ENCODE results near the gene COPS7A.
"Not testable (repeated sequence)": the region's sequence is repeated elsewhere in the genome, so short reads cannot be mapped to it uniquely, and the experiment has no call there.

The COPS7A gene

GRCh38 chr12:6703631-6704030, 20.2 kb upstream of the COPS7A start:
- DNase-seq: no peak

- DNase-seq: not testable (repeated sequence)
Observed at GRCh38 chr12:6708351-6708750, 15.5 kb upstream of the COPS7A start.

- no peak for DNase-seq
Observed at GRCh38 chr12:6708960-6709394, 14.9 kb upstream of the COPS7A start.

DNA sequence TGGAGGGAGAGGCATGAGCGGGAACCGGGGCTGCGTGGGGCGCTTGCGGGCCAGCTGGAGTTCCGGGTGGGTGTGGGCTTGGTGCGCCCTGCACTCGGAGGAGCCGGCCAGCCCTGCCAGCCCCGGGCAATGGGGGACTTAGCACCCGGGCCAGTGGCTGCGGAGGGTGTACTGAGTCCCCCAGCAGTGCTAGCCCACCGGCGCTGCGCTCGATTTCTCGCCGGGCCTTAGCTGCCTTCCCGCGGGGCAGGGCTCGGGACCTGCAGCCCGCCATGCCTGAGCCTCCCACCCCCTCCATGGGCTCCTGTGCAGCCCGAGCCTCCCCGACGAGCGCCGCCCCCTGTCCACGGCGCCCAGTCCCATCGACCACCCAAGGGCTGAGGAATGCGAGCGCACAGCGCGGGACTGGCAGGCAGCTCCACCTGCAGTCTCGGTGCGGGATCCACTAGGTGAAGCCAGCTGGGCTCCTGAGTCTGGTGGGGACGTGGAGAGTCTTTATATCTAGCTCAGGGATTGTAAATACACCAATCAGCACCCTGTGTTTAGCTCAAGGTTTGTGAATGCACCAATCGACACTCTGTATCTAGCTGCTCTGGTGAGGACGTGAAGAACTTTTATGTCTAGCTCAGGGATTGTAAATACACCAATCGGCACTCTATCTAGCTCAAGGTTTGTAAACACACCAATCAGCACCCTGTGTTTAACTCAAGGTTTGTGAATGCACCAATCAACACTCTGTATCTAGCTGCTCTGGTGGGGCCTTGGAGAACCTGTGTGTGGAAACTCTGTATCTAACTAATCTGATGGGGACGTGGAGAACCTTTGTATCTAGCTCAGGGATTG, 7.6 kb upstream of the COPS7A start:
- DNase-seq: not testable (repeated sequence)

DNA sequence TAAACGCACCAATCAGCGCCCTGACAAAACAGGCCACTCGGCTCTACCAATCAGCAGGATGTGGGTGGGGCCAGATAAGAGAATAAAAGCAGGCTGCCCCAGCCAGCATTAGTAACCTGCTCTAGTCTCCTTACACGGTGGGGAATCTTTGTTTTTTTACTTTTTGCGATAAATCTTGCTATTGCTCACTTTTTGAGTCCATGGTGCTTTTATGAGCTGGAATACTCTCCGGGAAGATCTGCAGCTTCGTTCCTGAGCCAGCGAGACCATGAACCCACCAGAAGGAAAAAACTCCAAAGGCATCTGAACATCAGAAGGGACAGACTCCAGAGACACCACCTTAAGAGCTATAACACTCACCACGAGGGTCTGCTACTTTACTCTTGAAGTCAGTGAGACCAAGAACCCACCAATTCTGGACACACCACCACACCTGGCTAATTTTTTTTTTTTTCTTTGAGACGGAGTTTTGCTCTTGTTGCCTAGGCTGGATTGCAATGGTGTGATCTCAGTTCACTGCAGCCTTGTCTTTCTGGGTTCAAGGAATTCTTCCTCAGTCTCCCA, 6.9 kb upstream of the COPS7A start:
- no peak for DNase-seq

GRCh38 chr12:6722863-6723262, 983 bp upstream of the COPS7A start:
- no peak for DNase-seq

DNA sequence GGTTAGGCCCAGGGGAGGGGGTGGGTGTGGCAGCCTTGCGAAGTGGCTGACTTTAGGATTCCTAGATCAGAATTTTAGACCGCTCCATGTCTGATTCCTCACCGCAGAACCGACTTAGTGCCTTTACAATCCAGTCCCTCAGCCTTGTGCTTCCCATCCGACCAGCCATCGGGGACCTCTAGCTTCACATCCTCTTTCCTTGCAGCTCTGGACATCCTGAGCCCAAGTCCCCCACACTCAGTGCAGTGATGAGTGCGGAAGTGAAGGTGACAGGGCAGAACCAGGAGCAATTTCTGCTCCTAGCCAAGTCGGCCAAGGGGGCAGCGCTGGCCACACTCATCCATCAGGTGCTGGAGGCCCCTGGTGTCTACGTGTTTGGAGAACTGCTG, 557 bp downstream of the COPS7A start:
- DNase-seq: no peak

GRCh38 chr12:6725350-6725749, 1.5 kb downstream of the COPS7A start:
- no peak for DNase-seq

DNA sequence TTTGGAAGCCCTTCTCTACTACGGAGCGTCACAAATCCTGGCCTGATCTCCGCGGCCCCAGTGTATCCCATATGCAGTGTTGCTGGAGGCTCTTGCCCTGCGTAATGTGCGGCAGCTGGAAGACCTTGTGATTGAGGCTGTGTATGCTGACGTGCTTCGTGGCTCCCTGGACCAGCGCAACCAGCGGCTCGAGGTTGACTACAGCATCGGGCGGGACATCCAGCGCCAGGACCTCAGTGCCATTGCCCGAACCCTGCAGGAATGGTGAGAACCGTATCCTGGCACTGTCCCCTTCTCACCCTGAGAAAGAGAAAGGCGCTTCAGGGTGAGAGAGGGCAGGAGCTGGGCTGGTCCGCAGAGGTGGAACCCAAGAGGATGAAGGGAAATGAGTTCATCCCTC, 5.3 kb downstream of the COPS7A start:
- no peak for DNase-seq

DNA sequence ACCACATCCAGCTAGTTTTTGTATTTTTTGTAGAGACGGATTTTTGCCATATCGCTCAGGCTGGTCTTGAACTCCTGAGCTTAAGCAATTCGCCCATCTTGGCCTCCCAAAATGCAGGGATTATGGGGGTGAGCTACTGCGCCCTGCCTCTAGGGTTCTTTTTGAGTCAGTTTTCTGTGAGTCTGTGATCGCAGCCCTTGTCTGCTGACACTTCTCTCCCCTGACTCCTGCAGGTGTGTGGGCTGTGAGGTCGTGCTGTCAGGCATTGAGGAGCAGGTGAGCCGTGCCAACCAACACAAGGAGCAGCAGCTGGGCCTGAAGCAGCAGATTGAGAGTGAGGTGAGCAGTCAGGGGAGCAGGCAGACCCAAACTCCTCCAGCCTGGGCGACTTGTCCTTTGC, 6.3 kb downstream of the COPS7A start:
- DNase-seq: no peak

GRCh38 chr12:6734506-6735387, 10.9 kb downstream of the COPS7A start:
- no peak for DNase-seq

DNA sequence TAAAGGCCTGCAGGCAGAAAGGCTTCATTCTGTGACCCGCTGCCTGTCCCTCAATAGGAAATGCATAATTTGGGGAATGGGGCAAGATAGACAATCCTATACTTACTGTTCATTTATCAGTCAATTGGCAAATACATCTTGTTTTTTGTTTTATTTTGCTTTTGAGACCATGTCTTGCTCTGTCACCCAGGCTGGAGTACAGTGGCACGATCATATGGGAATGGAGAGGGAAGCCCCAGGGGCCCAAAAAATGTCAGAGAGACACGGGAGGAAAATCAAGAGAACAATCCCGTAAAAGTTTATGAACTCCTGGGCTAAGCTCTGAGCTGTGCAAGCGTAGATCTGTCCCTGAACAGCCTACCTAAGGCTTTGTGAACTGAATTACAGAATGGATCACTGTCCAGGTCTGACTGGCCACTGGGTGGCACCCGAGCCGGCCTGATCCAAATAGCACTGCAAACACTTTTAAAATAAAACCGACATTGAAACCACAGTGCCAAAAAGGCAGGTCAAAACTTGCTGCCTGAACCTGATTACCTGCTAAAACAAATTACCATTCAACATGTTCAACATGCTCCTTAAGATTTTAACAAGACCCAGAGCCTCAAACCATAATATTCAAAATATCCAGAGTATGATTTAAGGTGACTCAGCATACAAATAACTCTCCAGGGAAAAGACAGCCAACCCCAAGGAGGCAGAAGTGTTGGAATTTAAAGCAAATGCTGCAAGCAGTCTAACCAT, 11.8 kb downstream of the COPS7A start:
- peak; percentile 51 for DNase-seq

- DNase-seq: no peak
Observed at GRCh38 chr12:6736754-6737153, 12.9 kb downstream of the COPS7A start.

- DNase-seq: not testable (repeated sequence)
Observed at GRCh38 chr12:6742080-6742479, 18.2 kb downstream of the COPS7A start.

GRCh38 chr12:6742834-6743233, 19.0 kb downstream of the COPS7A start:
- DNase-seq: no peak

DNA sequence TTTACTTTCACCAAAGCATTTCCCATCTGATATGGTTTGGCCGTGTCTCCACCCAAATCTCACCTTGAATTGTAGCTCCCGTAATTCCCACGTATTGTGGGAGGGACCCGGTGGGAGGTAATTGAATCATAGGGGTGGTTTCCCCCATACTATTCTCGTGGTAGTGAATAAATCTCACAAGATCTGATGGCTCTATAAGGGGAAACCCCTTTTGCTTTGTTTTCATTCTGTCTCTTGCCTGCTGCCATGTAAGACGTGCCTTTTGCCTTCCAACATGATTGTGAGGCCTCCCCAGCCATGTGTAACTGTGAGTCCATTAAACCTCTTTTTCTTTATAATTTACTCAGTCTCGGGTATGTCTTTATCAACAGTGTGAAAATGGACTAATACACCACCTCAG, 19.5 kb downstream of the COPS7A start:
- DNase-seq: not testable (repeated sequence)

DNA sequence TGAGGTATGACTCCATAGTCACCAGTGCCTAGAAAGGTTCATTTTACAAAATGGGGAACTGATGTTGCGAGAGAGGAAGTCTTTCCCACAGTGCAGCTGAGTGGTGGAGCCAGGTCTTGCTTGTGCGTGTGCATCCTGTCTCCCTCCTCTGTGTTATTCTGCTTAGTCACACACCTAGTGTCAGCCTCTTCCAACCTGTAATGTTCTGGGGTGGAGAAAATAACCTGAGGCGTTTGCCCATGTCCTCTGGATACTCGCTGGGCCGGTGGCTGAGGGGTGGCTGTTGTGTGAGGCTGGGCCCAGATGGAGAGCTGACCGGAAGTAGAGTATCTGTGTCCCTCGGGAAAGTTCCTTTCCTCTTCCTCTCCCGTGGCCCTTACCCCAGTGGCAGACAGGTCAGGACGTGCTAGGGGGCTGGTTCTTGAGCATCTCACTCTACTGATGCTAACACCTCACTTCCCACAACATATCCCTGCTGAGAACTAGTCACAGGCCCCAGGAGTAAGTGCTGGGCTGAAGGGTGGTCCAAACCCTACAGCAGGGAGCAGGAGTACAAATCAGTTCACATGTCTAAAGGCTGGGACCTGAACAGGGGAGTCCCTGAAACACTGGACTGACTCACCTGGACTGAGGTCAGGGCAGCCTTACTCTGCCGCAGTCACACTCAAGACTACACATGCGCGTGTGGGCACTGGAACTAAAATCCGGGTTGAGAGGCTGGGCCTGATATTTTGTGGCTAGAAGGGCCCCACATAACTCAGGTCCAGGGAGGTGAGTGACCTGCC, 22.1 kb downstream of the COPS7A start:
- DNase-seq: no peak

DNA sequence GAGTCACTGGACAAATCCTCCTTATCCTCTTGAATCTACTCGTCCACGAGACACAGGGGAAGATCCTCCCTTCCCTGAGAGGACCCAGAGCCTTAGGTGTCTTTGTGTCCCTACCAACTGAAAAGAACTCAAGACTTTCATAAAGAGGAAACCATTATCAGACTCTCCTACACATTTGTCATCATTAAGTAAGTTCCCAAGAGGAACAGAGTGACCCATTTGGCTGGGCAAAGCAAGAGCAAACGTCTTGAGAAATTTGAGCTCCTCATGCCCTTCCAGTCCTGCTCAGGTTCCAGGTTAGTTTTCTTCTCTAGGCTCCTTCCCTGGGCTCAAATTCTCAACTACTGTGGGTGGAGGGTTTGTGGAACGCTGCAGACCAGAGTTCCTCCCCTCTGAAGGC, 23.4 kb downstream of the COPS7A start:
- no peak for DNase-seq

- no peak for DNase-seq
Observed at GRCh38 chr12:6748761-6749160, 24.9 kb downstream of the COPS7A start.

DNA sequence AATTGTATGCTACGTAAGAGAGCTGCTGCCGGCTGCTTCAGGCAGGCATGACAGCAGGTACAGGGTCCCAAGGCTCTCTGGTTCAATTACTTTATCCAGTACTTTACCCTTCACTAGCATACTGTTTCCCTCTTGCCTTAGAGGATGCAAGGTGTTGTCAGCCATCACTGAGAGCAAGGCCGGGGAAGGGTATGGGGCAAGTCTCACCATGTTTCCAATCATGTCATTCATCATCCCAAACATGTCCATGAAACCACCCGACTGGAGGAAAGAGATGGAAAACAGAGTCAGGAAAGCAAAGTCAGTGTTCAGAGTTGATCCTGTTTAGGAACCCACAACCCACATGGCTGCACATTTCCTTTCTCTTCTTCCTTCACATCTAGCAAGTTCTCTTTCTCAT, 26.7 kb downstream of the COPS7A start:
- no peak for DNase-seq

- DNase-seq: no peak
Observed at GRCh38 chr12:6751767-6752166, 27.9 kb downstream of the COPS7A start.
